ENCODE results near the gene ATP2A3. TPM values are rescaled to one million over a fixed set of nuclear protein-coding genes. Genes with fewer than 3 reads are reported as not detected.

ATP2A3 gene
- total RNA-seq, 6 experiments from 2014 or later: 0.05 to 0.12 (median 0.08) TPM

DNA sequence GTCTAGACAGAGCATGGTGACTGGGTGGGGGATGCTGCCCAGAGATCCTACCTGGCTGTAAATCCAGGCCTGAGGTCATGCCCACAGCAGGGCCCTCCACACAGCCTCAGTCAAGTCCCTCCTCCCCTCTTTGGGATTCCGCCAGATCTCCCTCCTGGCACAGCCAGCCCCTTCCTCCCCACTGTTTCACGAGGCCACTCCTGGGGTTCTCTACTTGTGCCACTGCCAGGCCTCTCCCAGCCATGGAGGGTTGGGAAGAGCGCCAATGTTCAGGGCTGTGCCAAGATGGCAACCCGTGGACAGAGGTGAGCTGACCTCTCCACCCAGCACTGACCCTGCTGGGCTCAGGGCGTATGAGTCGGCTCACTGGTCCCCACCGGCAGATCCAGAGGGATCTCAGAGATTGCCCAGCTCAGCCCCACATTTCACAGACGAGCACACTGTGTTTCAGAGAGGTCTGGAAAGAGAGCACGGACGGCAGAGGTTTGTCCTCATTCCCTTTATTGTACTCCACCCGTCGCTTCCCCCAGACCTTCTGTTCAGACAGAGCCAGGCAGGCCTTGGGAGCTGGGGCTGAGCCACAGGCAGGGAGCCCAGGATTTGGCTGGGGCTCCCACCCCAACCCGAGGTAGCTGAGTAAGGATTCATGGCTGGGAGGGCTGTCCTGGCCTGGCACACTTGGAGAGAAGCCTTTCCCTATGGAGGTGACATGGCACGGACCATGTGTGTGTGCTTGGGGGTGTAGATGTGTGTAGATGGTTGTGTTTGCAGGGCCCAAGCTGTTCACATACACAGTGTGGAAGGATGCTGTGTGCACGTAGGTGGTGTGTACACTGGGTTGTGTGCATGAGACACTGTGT, 67.9 kb downstream of the ATP2A3 start:
- peaks cover 28% of the 10 kb centered on the region for H3K4me1 Mint-ChIP-seq (ENCODE audit: low read depth)
- peaks cover 3% of the 10 kb centered on the region; the same call in 1 of the 2 replicates for H3K27me3 Mint-ChIP-seq (ENCODE audit: insufficient read depth)
- TF ChIP-seq, protein P1, sequence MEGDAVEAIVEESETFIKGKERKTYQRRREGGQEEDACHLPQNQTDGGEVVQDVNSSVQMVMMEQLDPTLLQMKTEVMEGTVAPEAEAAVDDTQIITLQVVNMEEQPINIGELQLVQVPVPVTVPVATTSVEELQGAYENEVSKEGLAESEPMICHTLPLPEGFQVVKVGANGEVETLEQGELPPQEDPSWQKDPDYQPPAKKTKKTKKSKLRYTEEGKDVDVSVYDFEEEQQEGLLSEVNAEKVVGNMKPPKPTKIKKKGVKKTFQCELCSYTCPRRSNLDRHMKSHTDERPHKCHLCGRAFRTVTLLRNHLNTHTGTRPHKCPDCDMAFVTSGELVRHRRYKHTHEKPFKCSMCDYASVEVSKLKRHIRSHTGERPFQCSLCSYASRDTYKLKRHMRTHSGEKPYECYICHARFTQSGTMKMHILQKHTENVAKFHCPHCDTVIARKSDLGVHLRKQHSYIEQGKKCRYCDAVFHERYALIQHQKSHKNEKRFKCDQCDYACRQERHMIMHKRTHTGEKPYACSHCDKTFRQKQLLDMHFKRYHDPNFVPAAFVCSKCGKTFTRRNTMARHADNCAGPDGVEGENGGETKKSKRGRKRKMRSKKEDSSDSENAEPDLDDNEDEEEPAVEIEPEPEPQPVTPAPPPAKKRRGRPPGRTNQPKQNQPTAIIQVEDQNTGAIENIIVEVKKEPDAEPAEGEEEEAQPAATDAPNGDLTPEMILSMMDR (IDR thresholded peaks at IDR 0.05): no peak
- H3K36me3 Mint-ChIP-seq (ENCODE audit: low read depth): no peaks in the 10 kb centered on the region
- no peak overlapping the region for H3K4me3 Mint-ChIP-seq
- H3K27ac Mint-ChIP-seq: no peak overlapping the region
- no peaks in the 10 kb centered on the region for H3K9me3 Mint-ChIP-seq
- no peak for DNase-seq

DNA sequence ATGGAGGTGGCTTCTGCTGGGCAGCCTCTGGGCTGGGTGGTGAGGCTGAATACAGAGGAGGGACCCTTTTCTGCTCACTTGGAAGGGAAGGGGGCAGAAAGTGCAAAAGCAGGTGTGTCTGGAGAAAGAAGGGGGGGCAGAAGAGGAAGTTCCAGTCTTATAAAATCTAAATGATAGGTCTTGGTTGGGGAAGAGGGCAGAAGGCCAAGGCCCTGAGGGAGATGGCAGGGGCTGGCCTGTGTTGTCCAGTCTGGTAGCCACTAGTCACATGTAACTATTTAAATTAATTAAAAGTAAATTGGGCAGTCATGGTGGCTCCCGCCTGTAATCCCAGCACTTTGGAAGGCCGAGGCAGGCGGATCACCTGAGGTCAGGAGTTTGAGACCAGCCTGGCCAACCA, 68.9 kb downstream of the ATP2A3 start:
- Mint-ChIP-seq H3K27ac (no peak overlapping the region), H3K27me3 (ENCODE audit: insufficient read depth) (peaks cover 3% of the 10 kb centered on the region; the same call in 1 of the 2 replicates), H3K36me3 (ENCODE audit: low read depth) (no peaks in the 10 kb centered on the region), H3K9me3 (no peaks in the 10 kb centered on the region), H3K4me1 (ENCODE audit: low read depth) (peaks cover 38% of the 10 kb centered on the region), H3K4me3 (no peak overlapping the region)
- TF ChIP-seq, protein P1 (IDR thresholded peaks at IDR 0.05): no peak
- DNase-seq: no peak

DNA sequence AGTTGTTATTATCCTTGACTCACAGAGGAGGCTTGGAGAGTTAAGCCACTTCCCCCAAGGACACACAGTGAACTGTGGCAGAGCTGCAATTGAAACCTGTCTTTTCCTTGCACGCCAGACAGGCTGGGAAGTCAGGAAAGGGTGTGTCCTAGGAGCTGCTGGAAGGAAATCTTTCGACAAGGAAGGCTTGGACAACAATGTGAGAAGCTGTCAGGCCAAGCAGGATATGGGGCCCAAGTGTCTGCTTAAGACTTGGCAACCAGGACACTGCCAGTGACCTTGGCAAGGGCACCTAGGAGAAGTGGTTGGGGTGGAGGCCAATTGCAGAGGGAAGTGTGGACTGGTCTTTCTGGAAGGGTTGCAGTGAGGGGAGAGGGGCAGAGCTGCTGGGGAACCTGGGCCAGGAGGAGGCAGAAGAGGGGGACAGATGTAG, 69.3 kb downstream of the ATP2A3 start:
- H3K4me1 Mint-ChIP-seq (ENCODE audit: low read depth): peaks cover 42% of the 10 kb centered on the region
- H3K27me3 Mint-ChIP-seq (ENCODE audit: insufficient read depth): peaks cover 3% of the 10 kb centered on the region; the same call in 1 of the 2 replicates
- DNase-seq: peak; percentile 9
- H3K9me3 Mint-ChIP-seq: no peaks in the 10 kb centered on the region
- H3K27ac Mint-ChIP-seq: no peak overlapping the region
- H3K4me3 Mint-ChIP-seq: no peak overlapping the region
- TF ChIP-seq, protein P1 (IDR thresholded peaks at IDR 0.05): no peak
- H3K36me3 Mint-ChIP-seq (ENCODE audit: low read depth): no peaks in the 10 kb centered on the region

DNA sequence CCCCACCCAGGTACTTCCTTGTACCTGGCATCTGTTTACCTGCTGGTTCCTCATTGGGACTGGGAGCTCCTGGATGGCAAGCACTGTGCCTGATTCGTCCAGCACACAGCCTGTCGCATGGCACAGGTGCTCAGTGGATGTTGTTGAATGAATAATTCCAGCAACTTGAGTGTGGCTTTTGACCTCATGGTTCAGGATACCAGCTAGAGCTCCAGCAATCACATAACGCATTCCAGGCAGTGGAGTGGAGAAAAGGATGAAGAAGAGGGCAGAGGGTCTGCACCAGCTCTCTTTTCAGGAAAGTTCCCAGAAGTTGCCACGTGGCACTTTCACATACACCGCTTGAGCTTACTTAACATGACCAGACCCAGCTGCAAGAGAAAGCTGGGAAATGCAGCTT, 70.0 kb downstream of the ATP2A3 start:
- DNase-seq: no peak
- Mint-ChIP-seq H3K27me3 (ENCODE audit: insufficient read depth) (peaks cover 3% of the 10 kb centered on the region; the same call in 1 of the 2 replicates), H3K4me1 (ENCODE audit: low read depth) (peaks cover 50% of the 10 kb centered on the region), H3K4me3 (no peak overlapping the region), H3K27ac (peak overlapping the region; percentile 61; the same call in 1 of the 2 replicates), H3K36me3 (ENCODE audit: low read depth) (no peaks in the 10 kb centered on the region), H3K9me3 (no peaks in the 10 kb centered on the region)
- TF ChIP-seq, protein P1 (IDR thresholded peaks at IDR 0.05): no peak

DNA sequence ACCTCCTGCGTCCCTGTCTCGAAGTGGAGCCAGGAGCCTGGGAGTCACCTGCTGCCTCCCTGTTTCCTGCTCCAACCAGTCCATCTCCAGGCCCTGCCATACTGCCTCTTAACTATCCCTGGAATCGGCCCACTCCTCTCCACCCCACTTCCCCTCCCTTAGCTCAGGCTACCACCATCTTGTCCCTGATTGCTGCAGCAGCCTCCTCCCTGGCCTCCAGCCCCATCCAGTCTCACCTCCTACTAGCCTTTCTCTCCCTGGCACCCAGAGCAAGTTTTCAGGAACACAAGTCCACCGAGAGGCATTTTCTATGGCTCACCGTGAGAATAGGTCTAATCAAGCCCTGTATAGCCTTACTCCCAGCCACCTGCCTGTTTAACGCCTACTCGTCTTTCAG, 70.5 kb downstream of the ATP2A3 start:
- Mint-ChIP-seq H3K9me3 (no peaks in the 10 kb centered on the region), H3K27ac (peak overlapping the region; percentile 61), H3K4me3 (peak overlapping the region; percentile 69), H3K36me3 (ENCODE audit: low read depth) (no peaks in the 10 kb centered on the region), H3K4me1 (ENCODE audit: low read depth) (peaks cover 54% of the 10 kb centered on the region), H3K27me3 (ENCODE audit: insufficient read depth) (peaks cover 3% of the 10 kb centered on the region; the same call in 1 of the 2 replicates)
- TF ChIP-seq, protein P1 (IDR thresholded peaks at IDR 0.05): no peak
- no peak for DNase-seq

Data from HFFc6 (cell line).